HG03571 (cell line): Measurements from ENCODE around the gene MGAT4C.
"Not testable (repeated sequence)": the region's sequence is repeated elsewhere in the genome, so short reads cannot be mapped to it uniquely, and the experiment has no call there.

Source experiments
- ATAC-seq: cut with Tn5 transposase; IDR thresholded peaks from one replicate; pipeline ENCODE4 v1.9.1; 2021; ENCODE audit not compliant: unreplicated experiment

MGAT4C gene

DNA sequence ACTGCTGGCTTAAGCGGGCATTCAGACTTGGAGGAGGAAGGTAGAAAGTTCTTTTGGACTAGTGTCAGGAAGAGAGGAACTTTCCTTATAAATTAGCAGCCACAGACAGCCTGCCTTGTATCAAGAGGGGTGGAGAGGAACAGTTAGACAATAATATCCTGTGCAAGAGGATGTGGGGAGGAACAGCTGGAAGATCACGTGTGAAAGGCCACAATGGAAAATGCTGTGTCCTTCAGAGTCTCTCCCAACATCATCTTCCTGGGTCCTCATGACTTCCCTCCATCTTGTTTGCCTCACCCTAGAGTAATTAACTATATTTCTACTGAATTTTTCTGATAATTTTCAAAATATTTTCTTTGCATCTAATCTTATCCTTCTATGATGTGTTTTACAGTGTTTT, 117.4 kb downstream of the MGAT4C start:
- ATAC-seq: no peak

DNA sequence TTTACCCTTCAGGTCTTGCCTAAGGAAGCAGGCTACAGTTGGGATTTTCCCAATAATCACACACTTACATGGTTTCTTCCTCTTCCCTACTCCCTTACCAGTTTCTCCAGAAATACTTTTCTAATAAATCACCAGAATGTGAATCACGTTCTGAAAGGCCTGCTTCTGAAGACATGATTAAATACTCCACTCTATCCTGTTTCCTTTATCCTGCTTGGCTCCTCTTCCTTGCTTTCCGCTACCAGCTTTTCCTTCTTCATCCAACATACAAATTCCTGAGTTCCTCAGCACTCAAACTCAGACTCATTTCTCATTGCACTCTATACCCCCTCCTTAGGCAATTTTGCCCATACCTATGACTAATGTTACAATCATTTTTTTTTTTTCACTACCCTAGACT, 118.3 kb downstream of the MGAT4C start:
- ATAC-seq: no peak

DNA sequence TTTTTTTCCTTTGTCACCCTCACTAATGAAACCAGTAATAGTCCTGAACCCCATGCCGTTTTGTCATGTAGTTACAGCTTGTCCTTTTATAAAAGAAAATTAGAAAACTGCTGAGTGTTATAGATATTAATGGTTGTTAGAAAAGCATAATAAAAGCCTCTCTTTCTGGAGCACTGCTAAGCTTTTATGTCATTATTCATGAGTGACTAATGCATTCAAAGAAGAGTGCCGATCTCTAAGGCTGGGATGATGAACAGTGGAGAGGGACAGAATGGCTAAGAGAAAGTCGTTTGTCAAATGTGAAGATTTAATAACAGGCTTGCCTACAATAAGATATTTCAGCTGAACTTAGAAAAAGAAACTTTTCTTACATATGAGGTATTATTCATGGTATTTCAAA, 121.6 kb downstream of the MGAT4C start:
- ATAC-seq: no peak

DNA sequence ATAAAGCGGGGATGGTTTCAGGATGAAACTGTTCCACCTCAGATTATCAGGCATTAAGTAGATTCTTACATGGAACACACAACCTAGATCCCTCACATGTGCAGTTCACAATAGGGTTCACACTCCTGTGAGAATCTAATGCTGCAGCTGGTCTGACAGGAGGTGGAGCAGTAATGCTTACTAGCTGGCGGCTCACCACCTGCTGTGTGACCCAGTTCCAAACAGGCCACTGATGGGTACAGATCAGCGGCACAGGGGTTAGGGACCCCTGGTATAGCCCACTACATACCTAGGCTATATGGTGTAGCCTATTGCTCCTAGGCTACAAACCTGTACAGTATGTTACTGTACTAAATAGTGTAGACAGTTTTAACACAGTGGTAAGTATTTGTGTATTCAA, 129.3 kb downstream of the MGAT4C start:
- ATAC-seq: not testable (repeated sequence)

DNA sequence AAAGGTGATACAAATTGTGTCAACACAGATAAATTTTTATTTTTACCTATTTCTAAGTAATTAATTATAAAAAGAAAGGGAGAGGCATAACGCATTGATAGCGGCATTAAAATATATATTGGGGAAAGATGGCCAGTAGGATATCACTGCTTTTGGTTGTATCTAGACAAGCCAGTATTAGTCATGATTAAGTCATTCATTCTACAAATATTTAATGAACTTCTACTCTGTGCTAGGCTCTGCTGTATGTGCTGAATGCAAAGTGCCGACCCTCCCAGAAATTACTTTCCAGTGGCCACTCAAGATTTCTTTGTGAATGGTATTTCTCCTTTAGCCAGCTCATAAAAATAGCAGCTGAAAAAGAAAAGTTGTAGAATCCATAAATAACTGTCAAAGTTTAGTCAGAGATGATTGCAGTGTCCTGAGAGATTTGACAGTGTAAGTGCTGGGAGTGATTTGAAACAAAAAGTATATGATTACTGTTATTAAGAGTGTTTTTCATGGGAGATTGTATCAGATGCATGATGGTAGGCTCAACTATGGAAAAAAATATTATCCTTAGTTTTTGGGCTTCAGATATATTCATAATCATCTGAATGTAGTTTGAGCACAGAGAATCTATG, 133.2 kb downstream of the MGAT4C start:
- ATAC-seq: no peak

DNA sequence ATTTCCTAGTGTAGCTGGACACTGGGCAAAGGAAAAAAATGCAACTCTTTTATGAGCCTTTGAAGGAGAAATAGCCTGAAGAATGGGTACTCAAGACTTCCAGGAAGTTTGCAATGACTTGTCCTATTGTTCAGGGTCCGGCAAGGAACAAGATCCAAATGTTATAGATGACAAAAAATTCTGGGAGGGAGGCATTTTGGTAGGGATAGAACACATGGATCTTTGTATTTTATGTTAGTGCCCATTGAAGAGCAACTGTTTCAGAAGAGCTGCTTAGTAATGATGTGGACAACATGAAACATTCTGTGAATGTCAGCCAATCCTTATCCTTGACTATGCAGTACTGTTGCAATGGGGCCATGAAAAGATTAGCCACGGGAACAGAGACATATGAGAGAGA, 138.0 kb downstream of the MGAT4C start:
- no peak for ATAC-seq

DNA sequence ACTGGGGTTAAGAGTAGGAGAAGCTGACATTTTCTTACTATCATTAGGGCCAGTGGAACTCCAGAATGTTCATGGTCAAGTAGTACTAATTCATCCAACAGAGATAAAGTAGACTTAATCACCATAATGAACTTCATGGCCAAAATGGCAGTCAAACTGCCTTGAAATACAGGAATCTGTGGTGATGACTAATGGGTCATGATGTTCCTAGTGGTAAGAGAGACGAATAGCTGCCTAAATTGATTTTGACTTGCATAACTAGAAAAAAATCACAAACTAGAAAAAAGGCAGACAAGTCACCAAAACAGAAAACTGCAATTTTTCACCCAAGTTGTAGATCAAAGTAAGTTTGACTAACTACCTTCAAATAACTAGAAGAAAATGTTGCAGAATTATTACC, 138.5 kb downstream of the MGAT4C start:
- ATAC-seq: no peak

DNA sequence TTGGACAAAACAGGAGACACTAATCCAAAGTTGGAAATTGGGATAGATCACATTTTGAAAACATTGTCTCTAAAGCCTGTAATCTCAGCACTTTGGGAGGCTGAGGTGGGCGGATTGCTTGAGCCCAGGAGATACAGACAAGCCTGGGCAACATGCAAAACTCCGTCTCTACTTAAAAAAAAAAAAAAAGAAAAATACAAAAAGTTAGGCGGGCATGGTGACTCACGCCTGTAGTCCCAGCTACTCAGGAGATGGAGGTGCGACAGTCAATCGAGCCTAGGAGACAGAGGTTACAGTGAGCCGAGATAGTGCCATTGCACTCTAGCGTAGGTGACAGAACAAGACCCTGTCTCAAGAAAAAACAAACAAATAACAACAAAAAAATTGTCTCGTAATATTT, 152.1 kb downstream of the MGAT4C start:
- no peak for ATAC-seq

DNA sequence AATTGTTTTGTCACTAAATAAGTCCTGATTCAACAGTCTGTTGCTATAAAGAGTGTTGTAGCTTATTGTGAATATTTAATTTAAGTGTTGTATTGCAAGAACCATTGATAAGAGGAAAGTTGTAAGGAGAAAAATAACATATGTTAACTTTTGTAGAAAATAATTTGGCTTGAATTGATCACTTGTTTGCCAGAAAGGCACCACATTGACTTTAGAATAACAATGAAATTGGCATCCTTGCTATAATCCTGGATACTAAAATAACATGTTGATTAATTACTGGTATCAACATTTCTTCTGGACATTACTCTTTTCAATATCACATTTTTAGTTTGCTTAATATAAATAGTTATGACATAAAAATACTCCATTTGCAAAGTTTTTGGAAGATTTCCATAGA, 159.0 kb downstream of the MGAT4C start:
- ATAC-seq: no peak

DNA sequence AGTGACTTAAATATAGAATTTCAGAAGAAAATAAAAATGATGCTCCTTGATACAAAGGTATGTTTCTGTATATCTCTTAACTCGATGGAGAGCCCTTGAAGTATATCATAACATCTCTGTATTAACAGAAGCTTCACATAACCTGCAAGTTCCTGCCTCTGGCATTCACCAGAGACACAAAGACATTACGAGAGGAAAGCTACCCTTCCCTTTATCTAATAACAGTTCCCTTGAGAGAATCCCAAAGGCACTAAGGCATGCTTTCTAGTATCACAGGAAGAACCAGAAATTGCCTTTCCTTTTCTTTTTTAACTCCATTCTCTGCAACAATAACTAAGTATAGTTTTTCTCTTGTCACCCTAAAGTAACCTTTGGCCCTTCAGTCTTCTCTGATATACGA, 164.5 kb downstream of the MGAT4C start:
- no peak for ATAC-seq

DNA sequence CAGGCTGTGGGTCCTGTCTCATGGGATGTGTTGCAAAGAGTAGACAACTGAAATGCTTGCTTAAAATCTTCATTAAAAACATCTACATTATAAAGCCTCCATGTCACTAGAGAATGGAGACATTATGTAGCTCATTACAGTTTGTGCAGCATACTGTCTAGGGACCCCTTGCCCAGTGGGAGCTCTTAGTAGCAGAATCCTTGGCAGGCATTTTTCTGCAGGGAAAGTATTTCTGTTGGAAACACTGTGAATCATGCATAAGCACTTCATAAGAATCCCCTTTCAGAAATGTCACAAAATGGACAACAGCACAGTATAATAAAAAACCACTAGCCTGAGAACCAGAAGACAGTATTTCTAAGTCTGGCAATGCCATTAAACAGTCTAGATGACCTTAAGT, 174.3 kb downstream of the MGAT4C start:
- no peak for ATAC-seq

DNA sequence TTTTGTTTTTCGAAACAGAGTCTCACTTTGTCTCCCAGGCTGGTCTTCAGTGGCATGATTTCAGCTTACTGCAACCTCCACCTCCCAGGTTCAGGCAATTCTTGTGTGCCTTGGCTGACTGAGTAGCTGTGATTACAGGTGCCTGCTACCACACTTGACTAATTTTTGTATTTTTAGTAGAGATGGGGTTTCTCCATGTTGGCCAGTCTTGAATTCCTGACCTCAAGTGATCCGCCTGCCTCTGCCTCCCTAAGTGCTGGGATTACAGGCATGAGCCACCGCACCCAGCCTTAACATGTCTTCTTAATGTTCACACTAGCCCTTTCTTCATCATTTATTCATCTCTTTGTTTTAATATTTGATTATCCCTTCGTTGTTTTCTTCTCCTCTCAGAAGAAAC, 197.1 kb downstream of the MGAT4C start:
- not testable (repeated sequence) for ATAC-seq

DNA sequence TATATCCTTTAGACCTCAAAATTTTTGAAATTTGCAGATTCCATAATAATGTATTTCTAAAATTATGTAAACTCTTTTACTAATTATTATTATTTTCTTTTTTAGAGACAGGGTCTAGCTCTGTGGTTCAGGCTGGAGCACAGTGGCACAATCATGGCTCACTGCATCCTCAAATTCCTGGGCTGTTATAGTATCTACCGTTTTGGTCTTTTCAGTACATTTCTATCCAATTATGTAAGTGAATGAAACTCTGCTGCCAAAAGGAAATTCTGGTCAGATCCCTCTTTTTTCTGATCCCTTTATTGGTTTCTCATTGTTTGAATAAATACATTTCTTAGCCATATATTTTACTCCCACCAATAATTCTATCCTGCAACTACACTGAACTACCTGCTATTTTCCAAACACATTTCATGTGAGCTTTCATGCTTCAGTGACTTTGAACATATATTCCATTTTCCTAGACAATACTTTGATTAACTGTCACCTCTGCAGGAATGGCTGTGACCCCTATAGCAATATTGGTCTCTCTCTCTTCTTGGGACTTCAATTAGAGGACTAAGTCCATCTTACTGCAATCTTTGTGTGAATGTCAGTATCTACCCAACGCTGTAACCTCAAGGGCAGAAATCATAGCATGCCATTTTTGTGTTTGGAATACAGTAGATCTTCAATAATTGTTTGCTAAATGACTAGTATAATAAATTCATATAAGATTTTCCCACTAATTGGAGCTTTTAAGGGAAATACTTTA, 198.9 kb downstream of the MGAT4C start:
- no peak for ATAC-seq

DNA sequence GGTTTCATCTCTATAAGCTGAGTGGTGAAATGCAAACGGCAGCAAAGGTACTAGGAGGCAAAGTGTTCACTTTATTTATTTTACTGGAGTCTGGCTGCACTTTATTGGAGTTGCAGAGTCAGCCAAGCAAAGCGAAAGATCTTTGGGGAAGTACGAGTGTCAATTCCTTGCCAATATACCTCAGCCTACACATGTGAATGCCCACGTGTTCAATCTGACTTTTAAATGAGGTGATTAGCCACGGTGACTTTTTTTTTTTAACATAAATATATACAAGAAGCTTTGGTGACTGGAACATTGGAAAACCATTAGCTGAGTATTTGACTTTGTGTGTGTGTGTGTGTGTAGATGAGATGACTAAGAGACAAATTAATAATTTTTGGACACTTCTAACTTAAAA, 203.3 kb downstream of the MGAT4C start:
- no peak for ATAC-seq

DNA sequence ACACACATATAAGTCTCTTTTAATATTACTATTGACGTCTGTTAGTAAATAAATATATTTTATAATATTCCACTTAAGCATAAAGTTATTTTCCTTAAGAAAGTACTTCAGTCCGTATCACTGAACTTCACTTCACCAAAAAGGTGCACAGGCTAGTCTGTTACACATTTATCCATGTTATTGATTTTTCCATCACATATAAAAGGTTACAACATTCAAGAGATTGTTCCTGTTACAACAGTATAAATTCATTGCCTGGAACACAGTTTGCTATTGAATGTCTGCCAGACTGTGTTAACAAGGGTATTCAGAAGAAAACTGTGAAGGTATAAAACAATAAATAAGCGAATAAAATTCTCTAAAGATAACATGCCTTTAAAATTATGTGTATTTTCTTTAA, 206.2 kb downstream of the MGAT4C start:
- no peak for ATAC-seq

DNA sequence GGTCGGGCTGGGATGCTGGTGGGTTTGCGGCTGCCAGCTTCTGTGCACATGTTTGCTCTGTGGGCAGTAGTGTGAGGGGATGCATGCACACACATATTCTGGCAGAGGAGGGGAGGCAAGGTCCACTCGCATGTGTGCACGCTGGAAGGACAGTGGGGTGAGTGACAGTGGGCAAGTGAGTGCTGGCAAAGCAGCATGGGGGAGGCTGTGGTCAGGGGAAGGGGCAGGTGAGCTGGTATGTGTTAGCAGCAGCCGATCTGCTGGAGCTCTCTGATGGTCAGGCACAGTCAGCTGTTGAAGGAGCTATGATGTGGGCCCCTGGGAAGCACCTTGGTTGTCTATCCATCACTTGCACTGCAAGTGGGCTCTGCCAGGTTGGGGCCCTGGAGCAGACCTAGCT, 211.8 kb downstream of the MGAT4C start:
- no peak for ATAC-seq

DNA sequence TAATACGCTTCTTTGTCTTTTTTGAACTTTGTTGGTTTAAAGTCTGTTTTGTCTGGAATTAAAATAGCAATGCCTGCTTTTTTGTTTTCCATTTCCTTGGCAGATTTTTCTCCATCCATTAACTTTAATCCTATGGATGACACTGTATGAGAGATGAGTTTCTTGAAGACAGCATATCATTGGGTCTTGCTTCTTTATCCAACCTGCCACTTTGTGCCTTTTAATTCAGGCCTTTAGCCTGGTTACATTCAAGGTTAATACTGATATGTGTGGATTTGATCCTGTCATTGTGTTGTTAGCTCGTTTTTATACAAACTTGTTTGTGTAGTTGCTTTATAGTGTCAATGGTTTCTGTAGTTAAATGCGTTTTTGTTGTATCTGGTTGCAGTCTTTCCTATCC, 214.1 kb downstream of the MGAT4C start:
- no peak for ATAC-seq

DNA sequence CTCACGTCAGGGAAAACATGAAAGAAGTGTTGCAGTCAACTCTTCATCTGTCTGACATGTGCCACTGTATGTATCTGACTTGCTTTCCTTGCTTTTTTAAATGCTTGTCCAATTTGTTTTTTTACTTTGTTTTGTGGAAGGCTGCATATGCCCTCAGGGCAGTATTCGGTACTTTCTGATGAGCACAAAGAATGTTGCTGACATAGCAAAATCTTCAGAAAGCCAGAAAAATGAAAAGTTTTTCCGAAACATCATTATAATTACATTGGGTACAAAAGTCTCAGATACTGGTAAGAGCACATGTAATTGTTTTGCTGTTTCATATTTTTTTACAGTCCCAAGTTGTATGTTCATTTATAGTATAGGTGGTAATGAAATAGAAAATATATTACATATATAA, 237.8 kb downstream of the MGAT4C start:
- no peak for ATAC-seq

DNA sequence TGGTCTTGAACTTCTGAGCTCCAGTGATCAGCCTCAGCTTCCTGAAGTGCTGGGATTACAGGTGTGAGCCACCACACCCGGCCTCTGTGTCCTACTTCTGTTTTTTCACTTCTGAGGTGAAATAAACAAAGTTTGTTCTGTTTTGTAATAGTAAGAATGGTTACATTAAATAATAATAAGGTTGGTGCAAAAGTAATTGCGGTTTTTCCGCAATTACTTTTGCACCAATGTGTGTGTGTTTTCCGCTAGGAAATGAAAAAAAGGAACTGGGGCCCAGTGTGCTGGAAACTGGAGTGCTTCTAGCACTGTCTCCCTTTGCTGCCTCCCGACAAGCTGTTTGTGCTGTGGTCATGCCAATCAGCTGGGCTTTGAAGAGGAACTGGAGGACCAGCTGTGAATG, 241.2 kb downstream of the MGAT4C start:
- no peak for ATAC-seq

DNA sequence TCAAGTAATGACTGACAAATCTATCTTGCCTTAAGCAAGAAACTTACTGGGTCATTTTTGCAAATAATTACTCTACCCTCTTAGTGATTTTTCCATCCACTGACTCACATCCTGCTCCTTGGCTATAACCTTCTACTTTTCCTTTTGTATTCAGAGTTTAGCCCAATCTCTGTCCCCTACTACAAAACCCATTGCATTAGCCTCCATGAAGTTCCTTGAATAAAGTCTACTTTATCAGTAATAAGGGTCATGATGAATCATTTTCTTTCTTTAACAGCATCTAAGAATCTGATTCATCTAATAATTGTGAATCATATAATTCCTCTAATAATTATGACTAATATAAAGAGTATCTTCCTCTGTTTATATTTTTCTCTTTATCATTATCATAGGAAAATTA, 249.5 kb downstream of the MGAT4C start:
- ATAC-seq: no peak

DNA sequence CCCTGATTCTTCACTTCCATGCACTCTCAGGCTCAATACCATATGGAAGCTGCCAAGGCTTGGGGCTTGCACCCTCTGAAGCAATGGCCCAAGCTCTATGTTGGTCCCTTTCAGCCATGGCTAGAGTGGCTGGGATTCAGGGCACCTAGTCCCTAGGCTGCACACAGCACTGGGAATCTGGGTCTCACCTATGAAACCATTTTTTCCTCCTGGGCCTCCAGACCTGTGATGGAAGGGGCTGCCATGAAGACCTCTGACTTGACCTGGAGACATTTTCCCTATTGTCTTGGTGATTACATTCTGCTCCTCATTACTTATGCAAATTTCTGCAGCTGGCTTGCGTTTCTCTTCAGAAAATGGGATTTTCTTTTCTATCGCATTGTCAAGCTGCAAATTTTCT, 258.1 kb downstream of the MGAT4C start:
- ATAC-seq: no peak

DNA sequence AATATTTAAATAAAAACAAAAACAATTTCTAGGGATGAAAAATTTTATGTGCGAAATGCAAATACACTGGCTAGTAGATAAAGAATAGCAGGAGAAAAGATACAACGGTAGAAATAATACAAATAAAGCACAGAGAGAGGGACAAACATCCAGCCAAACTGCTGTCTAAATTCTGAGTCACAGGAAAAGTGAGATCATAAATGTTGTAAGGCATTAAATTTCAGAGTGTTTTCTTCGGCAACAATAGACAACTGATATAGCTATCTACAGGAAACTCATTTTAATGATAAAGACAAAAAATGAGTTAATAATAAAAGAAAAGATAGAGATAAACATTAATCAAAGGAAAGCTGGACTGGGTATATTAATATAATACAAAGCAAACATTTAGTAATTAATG, 259.9 kb downstream of the MGAT4C start:
- ATAC-seq: no peak

DNA sequence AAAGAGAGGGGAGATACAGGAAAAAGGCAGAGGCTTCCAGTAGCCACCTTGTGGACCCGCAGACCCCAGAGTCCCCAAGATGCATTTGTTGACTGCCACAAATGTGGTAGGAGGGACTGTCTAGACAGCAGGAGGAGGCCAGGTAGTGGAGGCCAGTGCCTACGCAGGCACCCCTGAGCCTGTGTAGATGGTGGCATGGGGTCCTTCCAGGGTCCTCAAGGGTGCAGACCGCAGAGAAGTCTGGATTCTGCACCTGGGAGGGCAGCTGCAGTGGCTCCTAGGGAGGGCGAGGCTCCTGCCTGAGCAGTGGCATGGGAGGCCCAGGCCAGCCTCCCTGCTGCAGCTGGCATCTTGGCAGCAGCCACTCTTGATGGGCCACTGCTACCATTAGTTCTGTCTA, 262.4 kb downstream of the MGAT4C start:
- no peak for ATAC-seq
